HepG2 (cell line): ENCODE data around the gene ITGB2. TPM values are rescaled to one million over a fixed set of nuclear protein-coding genes. Genes with fewer than 3 reads are reported as not detected.

Source experiments
- CEBPG ChIP-seq: IDR thresholded peaks from 2 replicates; pipeline ENCODE4 v1.6.1; 2016
- JARID2 ChIP-seq: sonication (generic); formaldehyde crosslinking; IDR thresholded peaks from 2 replicates; pipeline ENCODE4 v1.8.1; 2023; ENCODE audit warnings: missing genetic modification reagents, inconsistent platforms; ENCODE audit not compliant: insufficient replicate concordance
- MED13 ChIP-seq: sonication (generic); formaldehyde crosslinking; IDR thresholded peaks from 2 replicates; pipeline ENCODE4 v1.5.0; 2020; ENCODE audit warnings: missing genetic modification reagents
- NR2F6 ChIP-seq, 2 experiments: IDR thresholded peaks; 2 replicates each; pipeline ENCODE4 v1.6.1; 2016; ENCODE audit warnings: antibody characterized with exemption in 1 of 2, mild to moderate bottlenecking in 1 of 2
- PTBP1 ChIP-seq: fragments of 200-400 bp; formaldehyde crosslinking; IDR thresholded peaks from 2 replicates; pipeline ENCODE4 v1.6.1; 2018; ENCODE audit warnings: low read length, low read depth; ENCODE audit not compliant: poor library complexity, severe bottlenecking
- RNF2 ChIP-seq: fragments of 450-650 bp; conservative IDR thresholded peaks from 2 replicates; pipeline ENCODE4 v1.6.1; 2016; ENCODE audit warnings: low read depth
- SKI ChIP-seq: fragments of 450-650 bp; IDR thresholded peaks from one replicate; pipeline ENCODE4 v1.6.1; 2018; ENCODE audit warnings: mild to moderate bottlenecking; ENCODE audit not compliant: partially characterized antibody
- SP4 ChIP-seq: sonication (generic); formaldehyde crosslinking; IDR thresholded peaks from 2 replicates; pipeline ENCODE4 v1.8.1; 2023; ENCODE audit warnings: mild to moderate bottlenecking, missing genetic modification reagents
- TOPORS ChIP-seq: sonication (generic); formaldehyde crosslinking; IDR thresholded peaks from 2 replicates; pipeline ENCODE4 v1.8.0; 2023; ENCODE audit warnings: mild to moderate bottlenecking, missing genetic modification reagents
- ZEB1 ChIP-seq: IDR thresholded peaks from 2 replicates; pipeline ENCODE4 v1.6.1; 2012; ENCODE audit warnings: mild to moderate bottlenecking, low read depth, inconsistent platforms; ENCODE audit not compliant: insufficient replicate concordance
- ZNF546 ChIP-seq: sonication (generic); formaldehyde crosslinking; conservative IDR thresholded peaks from 2 replicates; pipeline ENCODE4 v1.8.1; 2023; ENCODE audit warnings: mild to moderate bottlenecking, missing genetic modification reagents
- ZSCAN21 ChIP-seq: sonication (generic); formaldehyde crosslinking; IDR thresholded peaks from 2 replicates; pipeline ENCODE4 v1.8.0; 2022; ENCODE audit warnings: mild to moderate bottlenecking, missing genetic modification reagents, moderate library complexity, borderline replicate concordance
- polyA plus RNA-seq, 8 experiments: library from polyadenylated mRNA; depleted of rRNA in 3 of 8; stranded (reverse) in 7 of 8; unstranded in 1 of 8; fragments of >200 nt; fragmentation: Illumina TruSeq in 4 of 8; extraction: Trizol in 4 of 8; gene quantifications; 2 replicates each; pipeline versions ENCODE4 v1.2.1 to v1.2.3, GENCODE V29; 2011 to 2016; ENCODE audit warnings: low read depth in 4 of 8, missing spikeins in 1 of 8, mixed read lengths in 1 of 8; ENCODE audit not compliant: insufficient read depth in 1 of 8
- total RNA-seq, 5 experiments: library from RNA; depleted of rRNA; stranded (reverse); fragments of >200 nt; fragmentation: Illumina TruSeq; extraction: Trizol; gene quantifications; 2 replicates each; pipeline ENCODE4 v1.2.3, GENCODE V29; 2016; ENCODE audit warnings: low read depth in 1 of 5
- TF ChIP-seq, protein P1 (sequence below), 2 experiments: sonication (generic) in 1 of 2; formaldehyde crosslinking in 1 of 2; IDR thresholded peaks; 2 replicates each; pipeline versions ENCODE4 v1.4.0 to v1.6.1; 2016 to 2020; ENCODE audit warnings: borderline replicate concordance in 1 of 2, low read depth in 1 of 2, mild to moderate bottlenecking in 1 of 2, missing genetic modification reagents in 1 of 2
- TF ChIP-seq, protein P2 (sequence below): sonication (generic); formaldehyde crosslinking; IDR thresholded peaks from 2 replicates; pipeline ENCODE4 v1.5.1; 2020; ENCODE audit warnings: mild to moderate bottlenecking, moderate library complexity, missing genetic modification reagents
- TF ChIP-seq, protein P3 (sequence below): sonication (generic); formaldehyde crosslinking; IDR thresholded peaks from 2 replicates; pipeline ENCODE4 v1.9.0; 2021; ENCODE audit warnings: missing genetic modification reagents, mild to moderate bottlenecking, borderline replicate concordance
- TF ChIP-seq, protein P4 (sequence below): fragments of 450-650 bp; IDR thresholded peaks from 2 replicates; pipeline ENCODE4 v1.6.1; 2017
- TF ChIP-seq, protein P5 (sequence below): sonication (generic); formaldehyde crosslinking; IDR thresholded peaks from 2 replicates; pipeline ENCODE4 v1.5.0; 2020; ENCODE audit warnings: mild to moderate bottlenecking, missing genetic modification reagents

Gene ITGB2
- total and polyA plus RNA-seq, 2 of the 13 experiments (the other 11 are each of a cell fraction or from before 2014, with no cell fraction given) = 4.2 to 18.0 TPM

DNA sequence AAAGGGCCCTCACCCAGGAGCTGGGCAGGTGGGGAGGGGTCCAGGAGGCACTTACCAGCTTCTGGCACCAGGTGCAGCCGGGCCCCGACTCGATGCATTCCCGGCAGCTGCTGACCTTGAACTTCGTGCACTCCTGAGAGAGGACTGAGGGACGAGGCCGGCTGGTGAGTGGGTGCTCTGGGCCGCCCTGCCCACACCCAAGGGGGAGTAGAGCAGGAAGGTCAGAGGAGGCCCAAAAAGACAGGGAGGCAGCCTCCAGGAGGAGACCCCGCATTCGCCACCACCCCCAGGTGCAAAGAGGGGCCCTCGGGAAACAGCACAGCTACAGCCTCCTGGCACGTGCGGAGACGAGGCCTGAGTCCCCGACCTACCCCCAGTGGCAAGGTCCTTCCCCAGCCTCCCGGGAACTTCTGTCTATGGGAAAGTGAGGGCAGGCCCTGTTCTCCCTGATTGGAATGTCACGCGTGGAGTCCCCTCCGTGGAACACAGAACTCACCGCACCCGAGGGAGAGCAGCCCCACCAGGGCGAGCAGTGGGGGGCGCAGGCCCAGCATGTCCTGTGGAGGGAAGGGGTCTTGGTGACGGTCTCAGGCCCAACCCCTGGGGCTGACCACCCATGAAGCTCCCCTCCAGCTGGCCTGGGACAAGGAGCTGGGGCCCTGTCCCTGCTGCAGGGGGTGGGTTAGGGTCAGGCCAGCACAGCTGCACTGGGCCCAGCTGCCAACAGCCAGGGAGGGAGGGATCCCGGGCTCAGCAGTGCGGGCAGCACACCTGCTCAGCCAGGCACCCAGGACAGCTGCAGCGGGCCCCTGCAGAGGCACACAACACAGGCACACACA is 10.3 kb downstream of the ITGB2 start (continued):
- TF ChIP-seq, protein P1, sequence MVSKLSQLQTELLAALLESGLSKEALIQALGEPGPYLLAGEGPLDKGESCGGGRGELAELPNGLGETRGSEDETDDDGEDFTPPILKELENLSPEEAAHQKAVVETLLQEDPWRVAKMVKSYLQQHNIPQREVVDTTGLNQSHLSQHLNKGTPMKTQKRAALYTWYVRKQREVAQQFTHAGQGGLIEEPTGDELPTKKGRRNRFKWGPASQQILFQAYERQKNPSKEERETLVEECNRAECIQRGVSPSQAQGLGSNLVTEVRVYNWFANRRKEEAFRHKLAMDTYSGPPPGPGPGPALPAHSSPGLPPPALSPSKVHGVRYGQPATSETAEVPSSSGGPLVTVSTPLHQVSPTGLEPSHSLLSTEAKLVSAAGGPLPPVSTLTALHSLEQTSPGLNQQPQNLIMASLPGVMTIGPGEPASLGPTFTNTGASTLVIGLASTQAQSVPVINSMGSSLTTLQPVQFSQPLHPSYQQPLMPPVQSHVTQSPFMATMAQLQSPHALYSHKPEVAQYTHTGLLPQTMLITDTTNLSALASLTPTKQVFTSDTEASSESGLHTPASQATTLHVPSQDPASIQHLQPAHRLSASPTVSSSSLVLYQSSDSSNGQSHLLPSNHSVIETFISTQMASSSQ (IDR thresholded peaks at IDR 0.05; ENCODE audit: low read depth) = no peak
- TF ChIP-seq, protein P1 (CRISPR knock-in tag; IDR thresholded peaks at IDR 0.05; ENCODE audit: borderline replicate concordance) = no peak
- TF ChIP-seq, protein P2, sequence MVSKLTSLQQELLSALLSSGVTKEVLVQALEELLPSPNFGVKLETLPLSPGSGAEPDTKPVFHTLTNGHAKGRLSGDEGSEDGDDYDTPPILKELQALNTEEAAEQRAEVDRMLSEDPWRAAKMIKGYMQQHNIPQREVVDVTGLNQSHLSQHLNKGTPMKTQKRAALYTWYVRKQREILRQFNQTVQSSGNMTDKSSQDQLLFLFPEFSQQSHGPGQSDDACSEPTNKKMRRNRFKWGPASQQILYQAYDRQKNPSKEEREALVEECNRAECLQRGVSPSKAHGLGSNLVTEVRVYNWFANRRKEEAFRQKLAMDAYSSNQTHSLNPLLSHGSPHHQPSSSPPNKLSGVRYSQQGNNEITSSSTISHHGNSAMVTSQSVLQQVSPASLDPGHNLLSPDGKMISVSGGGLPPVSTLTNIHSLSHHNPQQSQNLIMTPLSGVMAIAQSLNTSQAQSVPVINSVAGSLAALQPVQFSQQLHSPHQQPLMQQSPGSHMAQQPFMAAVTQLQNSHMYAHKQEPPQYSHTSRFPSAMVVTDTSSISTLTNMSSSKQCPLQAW (CRISPR knock-in tag) = no peak
- TF ChIP-seq, protein P3, sequence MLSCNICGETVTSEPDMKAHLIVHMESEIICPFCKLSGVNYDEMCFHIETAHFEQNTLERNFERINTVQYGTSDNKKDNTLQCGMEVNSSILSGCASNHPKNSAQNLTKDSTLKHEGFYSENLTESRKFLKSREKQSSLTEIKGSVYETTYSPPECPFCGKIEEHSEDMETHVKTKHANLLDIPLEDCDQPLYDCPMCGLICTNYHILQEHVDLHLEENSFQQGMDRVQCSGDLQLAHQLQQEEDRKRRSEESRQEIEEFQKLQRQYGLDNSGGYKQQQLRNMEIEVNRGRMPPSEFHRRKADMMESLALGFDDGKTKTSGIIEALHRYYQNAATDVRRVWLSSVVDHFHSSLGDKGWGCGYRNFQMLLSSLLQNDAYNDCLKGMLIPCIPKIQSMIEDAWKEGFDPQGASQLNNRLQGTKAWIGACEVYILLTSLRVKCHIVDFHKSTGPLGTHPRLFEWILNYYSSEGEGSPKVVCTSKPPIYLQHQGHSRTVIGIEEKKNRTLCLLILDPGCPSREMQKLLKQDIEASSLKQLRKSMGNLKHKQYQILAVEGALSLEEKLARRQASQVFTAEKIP (CRISPR knock-in tag) = no peak
- TF ChIP-seq ZSCAN21 (CRISPR knock-in tag) = no peak
- TF ChIP-seq, protein P4, sequence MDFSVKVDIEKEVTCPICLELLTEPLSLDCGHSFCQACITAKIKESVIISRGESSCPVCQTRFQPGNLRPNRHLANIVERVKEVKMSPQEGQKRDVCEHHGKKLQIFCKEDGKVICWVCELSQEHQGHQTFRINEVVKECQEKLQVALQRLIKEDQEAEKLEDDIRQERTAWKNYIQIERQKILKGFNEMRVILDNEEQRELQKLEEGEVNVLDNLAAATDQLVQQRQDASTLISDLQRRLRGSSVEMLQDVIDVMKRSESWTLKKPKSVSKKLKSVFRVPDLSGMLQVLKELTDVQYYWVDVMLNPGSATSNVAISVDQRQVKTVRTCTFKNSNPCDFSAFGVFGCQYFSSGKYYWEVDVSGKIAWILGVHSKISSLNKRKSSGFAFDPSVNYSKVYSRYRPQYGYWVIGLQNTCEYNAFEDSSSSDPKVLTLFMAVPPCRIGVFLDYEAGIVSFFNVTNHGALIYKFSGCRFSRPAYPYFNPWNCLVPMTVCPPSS = no peak
- TF ChIP-seq RNF2 = no peak
- 0 out of 2 replicates have a peak, but pooled peaks have one; percentile 36 for TF ChIP-seq SP4 (CRISPR knock-in tag)
- no peak for TF ChIP-seq MED13 (CRISPR knock-in tag)
- TF ChIP-seq CEBPG (CRISPR knock-in tag) = no peak
- TF ChIP-seq JARID2 (CRISPR knock-in tag) = no peak
- peak; percentile 45 for TF ChIP-seq SKI
- TF ChIP-seq ZEB1 = no peak
- no peak for TF ChIP-seq TOPORS (CRISPR knock-in tag)
- no peak for TF ChIP-seq PTBP1
- TF ChIP-seq, protein P5, sequence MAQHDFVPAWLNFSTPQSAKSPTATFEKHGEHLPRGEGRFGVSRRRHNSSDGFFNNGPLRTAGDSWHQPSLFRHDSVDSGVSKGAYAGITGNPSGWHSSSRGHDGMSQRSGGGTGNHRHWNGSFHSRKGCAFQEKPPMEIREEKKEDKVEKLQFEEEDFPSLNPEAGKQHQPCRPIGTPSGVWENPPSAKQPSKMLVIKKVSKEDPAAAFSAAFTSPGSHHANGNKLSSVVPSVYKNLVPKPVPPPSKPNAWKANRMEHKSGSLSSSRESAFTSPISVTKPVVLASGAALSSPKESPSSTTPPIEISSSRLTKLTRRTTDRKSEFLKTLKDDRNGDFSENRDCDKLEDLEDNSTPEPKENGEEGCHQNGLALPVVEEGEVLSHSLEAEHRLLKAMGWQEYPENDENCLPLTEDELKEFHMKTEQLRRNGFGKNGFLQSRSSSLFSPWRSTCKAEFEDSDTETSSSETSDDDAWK (CRISPR knock-in tag) = no peak
- TF ChIP-seq NR2F6 (IDR thresholded peaks at IDR 0.05) = no peak; the same call in 1 of the 2 replicates
- peak; percentile 59; the same call in 1 of the 2 replicates for TF ChIP-seq NR2F6 (CRISPR knock-in tag; IDR thresholded peaks at IDR 0.05)
- peak; percentile 58; the same call in 1 of the 2 replicates for TF ChIP-seq ZNF546 (CRISPR knock-in tag)
